ENCODE results near the gene PYGM.

PYGM gene

GRCh38 chr11:64741375-64742086 is 18.2 kb downstream of the PYGM start:
- no peak for TF ChIP-seq CTCF (IDR thresholded peaks at IDR 0.05)

- no peak for TF ChIP-seq CTCF (IDR thresholded peaks at IDR 0.05)
These were observed 19.9 kb downstream of the PYGM start for GRCh38 chr11:64739871-64740270.

GRCh38 chr11:64736654-64737053 is 23.1 kb downstream of the PYGM start:
- TF ChIP-seq CTCF (IDR thresholded peaks at IDR 0.05), result no peak

GRCh38 chr11:64735725-64736259 is 24.0 kb downstream of the PYGM start:
- no peak for TF ChIP-seq CTCF (IDR thresholded peaks at IDR 0.05)

GRCh38 chr11:64734811-64735724 is 24.7 kb downstream of the PYGM start:
- TF ChIP-seq CTCF (IDR thresholded peaks at IDR 0.05), result no peak

GRCh38 chr11:64731601-64732000 is 28.2 kb downstream of the PYGM start:
- no peak for TF ChIP-seq CTCF (IDR thresholded peaks at IDR 0.05)

DNA sequence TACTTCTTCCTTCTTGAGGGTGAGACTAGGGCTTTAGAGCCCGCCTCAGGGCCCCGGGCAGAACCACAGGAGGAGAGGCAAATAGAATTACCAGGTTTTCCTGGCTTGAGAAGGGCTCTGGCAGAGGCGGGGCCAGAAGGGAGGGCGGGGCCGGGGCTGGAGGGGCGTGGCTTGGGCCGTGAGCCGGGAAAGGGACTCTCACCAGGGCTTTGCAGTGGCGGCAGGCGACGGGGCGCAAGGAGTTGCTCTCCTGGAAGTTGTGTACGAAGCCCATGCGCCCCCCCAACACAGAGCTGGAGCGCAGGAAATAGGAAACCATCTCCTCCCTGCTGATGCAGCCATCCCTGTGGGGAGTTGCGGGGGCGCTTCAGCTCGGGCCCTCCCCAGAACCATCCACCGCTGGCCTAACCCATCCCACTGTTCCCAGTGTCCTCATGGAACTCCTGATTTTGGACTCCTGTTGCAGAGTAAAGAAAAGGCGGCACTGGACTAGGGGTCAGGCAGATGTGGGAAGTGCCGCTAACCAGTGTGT is 29.9 kb downstream of the PYGM start:
- TF ChIP-seq CTCF (IDR thresholded peaks at IDR 0.05), result no peak

All from LNCAP (cell line).